Ecto neural progenitor cell (in vitro differentiated cells): ENCODE data around the gene SALL1.

Experiments used
- DNase-seq: peaks from one replicate; pipeline ENCODE4 v3.0.0-alpha.2; 2018; ENCODE audit warnings: low spot score

SALL1 gene

GRCh38 chr16:51111759-51112158 lies 39.3 kb downstream of the SALL1 start:
- no peak for DNase-seq

GRCh38 chr16:51110700-51111157 lies 40.3 kb downstream of the SALL1 start:
- DNase-seq, result no peak

- no peak for DNase-seq
Measured at GRCh38 chr16:51109173-51109572, 41.9 kb downstream of the SALL1 start.

GRCh38 chr16:51107742-51108141 lies 43.3 kb downstream of the SALL1 start:
- no peak for DNase-seq

DNA sequence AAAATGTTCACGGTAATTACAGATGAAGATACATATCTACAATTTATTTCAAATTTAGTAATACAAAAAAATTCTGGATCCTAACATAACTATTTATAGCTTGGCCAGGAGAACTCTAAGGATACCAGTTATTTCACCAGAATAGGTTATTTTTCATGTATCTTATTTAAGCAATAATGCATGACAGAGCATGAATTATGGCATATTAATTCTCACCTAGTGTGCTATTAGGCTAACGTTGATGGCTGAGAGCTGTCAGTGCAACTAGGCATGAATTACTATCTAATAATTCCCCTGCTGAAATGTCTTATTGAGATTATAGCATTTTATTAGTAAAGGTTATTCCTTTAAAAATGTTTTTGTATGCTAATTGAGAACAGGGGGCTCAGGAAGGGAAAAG lies 44.5 kb downstream of the SALL1 start:
- DNase-seq, result no peak

GRCh38 chr16:51103590-51103989 lies 47.5 kb downstream of the SALL1 start:
- DNase-seq, result no peak

DNA sequence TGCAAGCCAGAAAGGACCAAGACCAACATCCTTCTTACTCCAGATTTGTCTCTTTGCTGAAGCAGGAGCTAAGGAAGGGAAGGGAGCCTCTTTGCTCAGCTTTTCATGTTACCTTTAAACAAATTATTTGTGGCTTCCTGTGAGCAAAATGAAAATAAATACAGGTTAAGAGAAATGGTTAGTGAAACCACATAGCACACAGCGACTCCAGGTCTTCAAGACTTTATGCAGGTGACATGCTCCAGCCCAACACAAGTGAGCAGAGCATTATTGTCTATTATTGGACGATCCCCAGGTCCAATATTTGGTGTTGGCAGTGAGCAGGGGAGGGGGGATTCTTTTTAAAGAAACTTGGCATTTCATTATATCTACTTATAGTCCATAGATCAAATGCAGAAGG lies 53.3 kb downstream of the SALL1 start:
- no peak for DNase-seq

DNA sequence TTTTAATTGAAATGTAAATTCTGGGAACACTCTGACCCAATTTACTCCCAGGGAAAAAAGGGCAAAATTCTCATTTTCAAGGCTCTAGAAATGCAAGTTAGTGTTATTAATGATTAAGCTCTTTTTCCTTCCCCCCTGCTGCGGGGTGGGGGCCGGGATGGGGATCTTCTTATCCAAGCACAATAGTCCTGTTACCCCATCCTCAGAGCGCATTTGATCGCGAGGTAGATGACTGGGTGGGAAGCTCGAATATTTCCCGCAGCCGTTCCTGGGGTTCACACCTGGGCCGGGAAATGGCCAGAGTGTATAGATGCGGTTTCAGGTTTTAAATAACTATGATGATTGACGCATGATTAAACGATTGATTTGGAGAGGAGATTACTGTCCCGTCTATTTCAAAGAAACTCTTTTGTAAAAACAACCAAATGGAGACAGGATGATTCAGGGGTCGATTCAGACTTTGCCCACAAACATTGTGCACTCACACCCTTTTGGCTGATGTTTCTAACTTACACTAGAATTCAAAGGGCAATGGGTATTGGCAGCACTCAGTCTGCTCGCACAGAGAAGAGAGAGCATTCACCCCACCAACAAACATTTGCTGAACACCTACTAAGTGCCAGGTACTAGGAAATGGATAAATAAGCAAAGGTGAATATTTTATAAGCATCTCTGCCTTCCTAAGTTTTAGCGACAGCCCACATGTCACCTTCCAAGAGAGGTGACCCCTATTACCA lies 55.0 kb downstream of the SALL1 start:
- DNase-seq, result no peak

DNA sequence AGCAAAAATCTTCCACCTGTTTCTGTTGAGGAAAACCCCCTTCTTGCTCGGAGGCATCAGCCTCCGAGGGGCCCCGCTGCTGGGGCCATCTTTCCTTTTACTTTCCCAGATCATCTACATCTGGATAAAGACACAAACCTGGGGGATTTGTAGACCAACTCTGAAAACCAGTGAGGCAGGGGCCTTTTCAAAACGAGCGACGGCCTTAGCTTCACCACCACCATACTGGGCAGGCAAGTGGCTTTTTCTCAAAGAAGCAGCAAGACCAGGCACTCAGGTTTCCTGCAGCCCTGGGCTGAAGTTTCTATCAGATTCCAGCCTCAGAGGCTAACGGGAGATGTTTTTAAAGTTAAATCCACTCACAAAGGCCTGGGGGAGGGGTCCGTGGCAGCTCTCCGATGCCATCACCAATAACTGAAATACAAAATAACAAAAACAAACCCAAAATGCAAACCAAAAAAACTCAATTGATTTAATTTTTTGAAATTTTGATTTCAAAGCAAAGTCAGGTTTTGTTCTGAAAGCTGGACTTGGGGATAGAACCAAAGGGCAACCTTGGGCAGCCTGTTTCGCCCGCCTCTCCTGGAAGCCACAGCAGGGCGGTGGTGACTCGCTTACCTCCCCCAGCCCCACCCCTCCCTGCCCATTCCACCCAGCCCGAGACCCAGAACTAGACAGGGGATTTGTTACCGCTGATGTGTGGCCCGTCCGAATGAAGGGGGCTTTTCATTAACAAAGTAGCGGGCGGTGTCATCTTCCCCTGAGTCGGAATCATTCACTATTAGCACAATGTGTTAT lies 55.8 kb downstream of the SALL1 start:
- DNase-seq, result no peak

GRCh38 chr16:51093726-51094280 lies 57.3 kb downstream of the SALL1 start:
- no peak for DNase-seq
